T-helper 1 cell treated with Interleukin-12 subunit alpha and Interleukin-12 subunit beta and Interleukin-4 antibody, amounts not matched to agents 30 μg/mL and 1 μg/mL, for 36 hours (primary cell): Measurements from ENCODE around the gene MYOZ1.
A peak's percentile ranks its signal among the peaks of the same experiment; 100 is the strongest.

Experiments used
- H3K27ac Mint-ChIP-seq: one replicate; pipeline ENCODE4 v1.8.0; 2021; ENCODE audit warnings: mild to moderate bottlenecking, mixed read lengths
- H3K27me3 Mint-ChIP-seq: one replicate; pipeline ENCODE4 v1.8.0; 2021; ENCODE audit warnings: low read depth, mixed read lengths
- H3K36me3 Mint-ChIP-seq: one replicate; pipeline ENCODE4 v1.8.0; 2021; ENCODE audit warnings: low read depth, mixed read lengths
- H3K4me1 Mint-ChIP-seq: one replicate; pipeline ENCODE4 v1.8.0; 2021; ENCODE audit warnings: low read depth, mixed read lengths
- H3K4me3 Mint-ChIP-seq: one replicate; pipeline ENCODE4 v1.8.0; 2021; ENCODE audit warnings: mild to moderate bottlenecking, moderate library complexity, mixed read lengths
- H3K9me3 Mint-ChIP-seq: one replicate; pipeline ENCODE4 v1.8.0; 2021; ENCODE audit warnings: mixed read lengths

MYOZ1 gene

DNA sequence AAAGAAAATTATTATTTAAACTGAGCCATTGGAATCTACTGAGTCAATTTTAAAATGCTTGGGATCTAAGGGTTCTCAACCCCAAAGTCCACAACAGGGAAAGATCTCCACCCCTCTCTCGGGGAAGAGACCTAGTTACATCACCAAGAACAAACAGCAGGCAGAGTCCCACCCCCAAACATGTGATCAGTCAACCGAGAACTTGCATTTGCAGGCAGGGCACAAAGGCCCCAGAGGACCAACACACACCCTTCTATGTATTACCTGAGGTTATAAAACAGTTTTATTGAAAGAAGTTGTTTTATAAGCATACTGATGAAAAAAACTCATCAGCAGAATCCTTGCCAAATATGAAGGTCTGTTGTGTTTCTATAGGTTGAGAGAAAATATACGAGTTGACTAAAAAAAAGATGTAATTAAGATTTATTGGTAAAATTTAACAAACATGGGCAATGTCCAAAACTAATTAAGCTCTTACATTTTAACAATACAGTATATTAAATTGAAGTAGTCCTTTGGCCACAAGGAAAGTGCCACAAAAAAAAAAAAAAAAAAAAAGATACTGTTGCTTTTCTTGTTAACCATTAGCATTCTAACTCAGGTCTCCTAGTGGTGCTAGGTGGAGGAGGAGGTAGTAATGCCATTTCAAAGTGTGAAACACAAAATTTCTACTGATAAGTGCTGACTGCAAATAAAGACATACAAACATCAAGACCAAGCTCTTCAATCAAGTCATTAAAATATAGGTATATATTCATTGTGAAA lies 49.2 kb downstream of the MYOZ1 start:
- peak overlapping the region; percentile 50 for H3K27ac Mint-ChIP-seq
- peak overlapping the region; percentile 55 for H3K4me3 Mint-ChIP-seq
- no peaks in the 10 kb centered on the region for H3K27me3 Mint-ChIP-seq
- H3K36me3 Mint-ChIP-seq, result no peaks in the 10 kb centered on the region
- H3K4me1 Mint-ChIP-seq, result peaks cover 19% of the 10 kb centered on the region
- H3K9me3 Mint-ChIP-seq, result no peaks in the 10 kb centered on the region

DNA sequence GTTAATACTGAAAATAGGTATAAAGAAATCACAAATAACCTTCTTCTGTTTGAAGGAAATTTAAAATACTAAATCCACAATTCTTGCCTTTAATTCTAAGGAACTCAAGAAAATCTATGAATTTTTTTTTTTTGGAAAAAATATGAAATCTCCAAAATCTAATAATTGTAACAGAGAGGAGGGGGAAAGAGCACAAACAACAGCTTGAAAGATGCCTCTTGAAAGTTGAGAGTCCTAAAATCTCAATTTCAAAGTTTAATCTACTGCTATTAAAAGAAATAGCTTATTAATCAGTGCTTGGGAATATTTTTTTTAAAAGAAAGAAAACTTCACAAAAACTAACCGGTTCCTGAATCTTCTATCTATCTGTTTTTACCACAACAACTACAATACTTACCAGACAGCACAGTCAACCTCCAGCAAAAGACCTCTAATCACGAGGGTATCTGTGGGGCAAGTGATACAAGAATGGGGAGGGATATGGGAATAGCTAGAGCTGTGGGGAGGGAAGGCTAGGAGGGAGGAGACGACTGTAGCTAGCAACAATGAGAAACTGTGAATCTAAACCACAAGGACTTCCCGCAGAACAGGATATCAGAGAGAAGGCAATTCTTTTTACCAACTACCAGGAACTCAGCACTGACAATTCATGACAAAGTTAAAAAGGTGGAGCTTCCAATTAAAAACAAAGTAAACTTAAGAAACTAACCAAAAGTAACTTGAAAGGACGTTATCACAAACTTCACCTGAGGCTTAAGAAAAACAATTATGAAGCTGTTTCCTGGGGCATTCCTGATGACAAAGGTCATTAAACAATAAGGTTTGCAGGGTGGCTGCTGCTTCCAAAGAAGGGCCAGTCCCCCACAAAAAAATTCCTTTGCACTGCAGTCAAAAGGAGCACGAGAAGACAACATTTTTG lies 50.1 kb downstream of the MYOZ1 start, which contains the start of gene USP54:
Gene USP54, minus strand, starts transcription at position 462 of the 919 bp plus-strand sequence. CDS start 15,684 bp downstream, outside the sequence.
- peak within 1 kb of the TSS; percentile 55 for H3K4me3 Mint-ChIP-seq
- no peaks in the 10 kb centered on the region for H3K27me3 Mint-ChIP-seq
- peak within 1 kb of the TSS; percentile 50 for H3K27ac Mint-ChIP-seq
- peaks cover 2% of the 10 kb centered on the region for H3K36me3 Mint-ChIP-seq
- H3K9me3 Mint-ChIP-seq, result no peaks in the 10 kb centered on the region
- peaks cover 21% of the 10 kb centered on the region for H3K4me1 Mint-ChIP-seq

DNA sequence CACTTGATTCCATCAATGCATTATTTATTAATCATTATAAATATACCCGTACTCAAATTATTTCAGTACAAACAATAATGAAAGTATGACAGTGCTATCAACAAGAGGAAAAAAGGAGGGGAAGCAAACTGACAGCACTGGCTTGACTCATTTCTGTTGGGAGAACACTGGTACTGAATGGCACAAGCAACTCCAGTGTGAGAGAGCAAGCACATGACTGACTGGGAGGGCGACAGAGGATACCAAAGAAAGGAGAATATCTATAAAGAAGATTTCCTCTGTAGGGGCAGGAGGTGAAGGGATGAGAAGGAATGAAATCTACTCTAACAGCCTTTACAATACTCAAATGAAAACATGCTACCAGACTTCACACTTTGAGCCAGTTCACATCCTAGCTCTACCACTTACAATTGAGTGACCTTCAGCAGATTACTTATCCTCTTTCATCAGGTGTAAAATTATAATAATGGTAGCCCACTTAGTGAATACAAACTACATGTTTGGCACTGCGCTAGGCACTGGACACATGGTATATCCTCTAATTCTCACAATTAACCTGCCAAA lies 51.6 kb downstream of the MYOZ1 start:
- Mint-ChIP-seq H3K27me3 (no peaks in the 10 kb centered on the region), H3K27ac (no peak overlapping the region), H3K4me3 (no peak overlapping the region), H3K36me3 (peaks cover 8% of the 10 kb centered on the region), H3K9me3 (peaks cover 7% of the 10 kb centered on the region), H3K4me1 (peaks cover 26% of the 10 kb centered on the region)

DNA sequence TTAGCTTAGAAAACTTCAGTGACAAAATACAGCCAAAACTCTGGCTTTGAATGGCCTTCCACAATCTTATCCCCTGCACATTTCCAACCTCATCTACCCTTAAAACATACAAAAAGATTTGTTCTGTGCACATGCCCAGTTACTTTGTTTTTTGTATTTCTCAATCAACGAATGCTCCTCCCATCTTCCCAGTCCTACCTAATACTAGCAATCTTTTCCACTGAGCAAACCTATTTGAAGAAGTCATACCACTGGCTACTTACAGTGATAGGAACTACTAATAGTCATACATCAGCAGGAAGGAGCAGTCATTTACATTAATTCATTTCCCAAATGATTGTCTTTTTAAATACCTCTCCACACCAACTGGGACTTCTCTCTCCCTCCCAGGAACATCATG lies 52.6 kb downstream of the MYOZ1 start:
- Mint-ChIP-seq H3K4me1 (peaks cover 26% of the 10 kb centered on the region), H3K36me3 (peaks cover 8% of the 10 kb centered on the region), H3K9me3 (peaks cover 7% of the 10 kb centered on the region), H3K27me3 (no peaks in the 10 kb centered on the region), H3K4me3 (no peak overlapping the region), H3K27ac (no peak overlapping the region)

DNA sequence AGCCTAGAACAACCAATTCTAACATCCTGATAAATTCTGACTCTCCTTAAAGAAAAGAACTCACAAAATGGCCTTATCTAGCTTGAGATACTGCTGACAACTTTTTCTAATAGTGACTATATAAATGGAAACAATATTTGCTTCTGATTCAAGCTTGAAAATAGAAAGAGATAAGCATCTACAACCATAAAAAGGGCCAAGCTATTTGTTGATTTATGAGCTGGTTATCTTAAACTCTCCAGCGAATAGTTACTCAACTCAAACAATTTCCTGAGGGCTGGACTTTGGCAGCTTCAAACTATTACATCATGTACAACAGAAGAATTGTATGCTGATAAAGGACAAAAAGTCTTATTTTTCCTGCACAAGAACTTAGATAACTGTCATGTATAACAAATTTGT lies 54.7 kb downstream of the MYOZ1 start:
- Mint-ChIP-seq H3K9me3 (peaks cover 7% of the 10 kb centered on the region), H3K36me3 (peaks cover 8% of the 10 kb centered on the region), H3K27ac (no peak overlapping the region), H3K4me3 (no peak overlapping the region), H3K4me1 (peaks cover 18% of the 10 kb centered on the region), H3K27me3 (no peaks in the 10 kb centered on the region)

DNA sequence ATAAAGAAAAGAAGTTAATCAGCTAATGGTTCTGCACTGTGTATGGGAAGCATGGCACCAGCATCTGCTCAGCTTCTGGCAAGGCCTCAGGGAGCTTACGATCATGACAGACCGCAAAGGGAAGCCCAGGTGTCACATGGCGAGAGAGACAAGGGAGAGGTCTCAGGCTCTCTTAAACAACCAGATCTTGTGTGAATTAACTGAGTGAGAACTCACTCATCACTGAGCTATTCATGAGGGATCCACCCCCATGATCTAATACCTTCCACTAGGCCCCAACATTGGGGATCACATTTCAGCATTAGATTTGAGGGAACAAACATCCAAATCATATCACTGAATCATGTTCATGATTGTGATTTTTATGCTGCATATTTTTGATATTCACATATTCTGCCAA lies 55.9 kb downstream of the MYOZ1 start:
- no peak overlapping the region for H3K27ac Mint-ChIP-seq
- H3K9me3 Mint-ChIP-seq, result peaks cover 7% of the 10 kb centered on the region
- peaks cover 8% of the 10 kb centered on the region for H3K36me3 Mint-ChIP-seq
- no peaks in the 10 kb centered on the region for H3K27me3 Mint-ChIP-seq
- peaks cover 12% of the 10 kb centered on the region for H3K4me1 Mint-ChIP-seq
- no peak overlapping the region for H3K4me3 Mint-ChIP-seq

DNA sequence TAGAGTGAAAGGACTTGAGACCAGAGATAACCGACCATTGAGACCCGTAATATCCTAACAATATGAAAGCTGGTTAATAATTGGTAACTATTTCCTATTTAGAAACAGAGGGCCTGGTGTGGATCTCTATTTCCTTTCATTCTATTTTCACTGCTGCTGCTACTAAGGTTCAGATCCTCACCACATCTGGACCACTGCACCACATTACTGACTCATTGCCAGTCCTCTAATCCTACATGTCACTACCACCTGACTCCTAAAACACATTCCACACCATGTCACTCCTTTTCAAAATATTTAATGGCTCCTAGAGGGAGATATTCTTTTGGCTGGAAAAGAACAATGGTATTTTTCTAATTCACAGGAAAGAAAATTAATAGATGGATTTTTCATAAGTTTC lies 56.5 kb downstream of the MYOZ1 start:
- H3K27me3 Mint-ChIP-seq, result no peaks in the 10 kb centered on the region
- H3K27ac Mint-ChIP-seq, result no peak overlapping the region
- no peak overlapping the region for H3K4me3 Mint-ChIP-seq
- H3K4me1 Mint-ChIP-seq, result peaks cover 11% of the 10 kb centered on the region
- peaks cover 8% of the 10 kb centered on the region for H3K36me3 Mint-ChIP-seq
- H3K9me3 Mint-ChIP-seq, result peaks cover 7% of the 10 kb centered on the region

DNA sequence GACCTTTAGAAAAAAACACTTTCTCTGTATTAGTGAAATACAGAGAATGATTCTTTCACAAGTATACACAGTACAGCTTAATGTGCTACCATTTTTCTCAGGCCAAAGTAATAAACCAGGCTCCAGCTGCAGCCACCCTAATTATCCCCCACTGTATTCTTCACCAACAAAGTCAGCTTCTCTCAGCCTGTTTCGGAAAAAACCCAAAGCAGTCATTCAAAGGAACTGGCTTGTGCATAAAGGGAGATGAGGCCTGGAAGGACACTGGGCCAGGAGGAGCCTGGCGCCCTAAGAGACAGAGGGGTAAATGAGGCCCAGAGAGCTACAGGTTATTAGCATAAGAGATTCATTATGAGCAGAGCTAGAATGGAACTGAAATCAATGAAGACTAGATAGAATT lies 59.4 kb downstream of the MYOZ1 start:
- Mint-ChIP-seq H3K27ac (no peak overlapping the region), H3K27me3 (peaks cover 4% of the 10 kb centered on the region), H3K36me3 (peaks cover 8% of the 10 kb centered on the region), H3K4me3 (no peak overlapping the region), H3K9me3 (peaks cover 7% of the 10 kb centered on the region), H3K4me1 (peaks cover 8% of the 10 kb centered on the region)
